Activated naive CD8-positive, alpha-beta T cell treated with anti-CD3 and anti-CD28 coated beads for 36 hours (primary cell): Measurements from ENCODE around the gene MOCOS. TPM values are rescaled to one million over a fixed set of nuclear protein-coding genes. Genes with fewer than 3 reads are reported as not detected.

Source experiments
- DNase-seq: peaks from one replicate; pipeline ENCODE4 v3.0.0; 2021
- H3K27ac Mint-ChIP-seq: one replicate; pipeline ENCODE4 v1.8.0; 2022; ENCODE audit warnings: mild to moderate bottlenecking, moderate library complexity, mixed read lengths
- H3K27me3 Mint-ChIP-seq: one replicate; pipeline ENCODE4 v1.8.0; 2022; ENCODE audit warnings: mild to moderate bottlenecking, mixed read lengths
- H3K36me3 Mint-ChIP-seq: one replicate; pipeline ENCODE4 v1.8.0; 2021; ENCODE audit warnings: mild to moderate bottlenecking, mixed read lengths
- H3K4me1 Mint-ChIP-seq: one replicate; pipeline ENCODE4 v1.8.0; 2021; ENCODE audit warnings: mixed read lengths
- H3K4me3 Mint-ChIP-seq: one replicate; pipeline ENCODE4 v1.8.0; 2022; ENCODE audit warnings: mild to moderate bottlenecking, moderate library complexity, mixed read lengths
- H3K9me3 Mint-ChIP-seq: one replicate; pipeline ENCODE4 v1.8.0; 2022; ENCODE audit warnings: mixed read lengths
- total RNA-seq, 2 experiments: library from RNA; stranded (reverse); gene quantifications; one replicate each; pipeline ENCODE4 v1.2.3, GENCODE V29; 2021

MOCOS gene
- total RNA-seq, 2 experiments from 2014 or later = 0.14 to 0.16 TPM

GRCh38 chr18:36187826-36188721 is 777 bp downstream of the MOCOS start:
- Mint-ChIP-seq H3K4me3 (peak overlapping the region; percentile 60), H3K27me3 (peaks cover 28% of the 10 kb centered on the region), H3K4me1 (no peaks in the 10 kb centered on the region), H3K36me3 (no peaks in the 10 kb centered on the region), H3K27ac (no peak overlapping the region), H3K9me3 (no peaks in the 10 kb centered on the region)
- DNase-seq = no peak

- no peaks in the 10 kb centered on the region for H3K36me3 Mint-ChIP-seq
Measured at GRCh38 chr18:36188916-36189315, 1.6 kb downstream of the MOCOS start.

GRCh38 chr18:36189486-36189885 is 2.2 kb downstream of the MOCOS start:
- H3K4me1 Mint-ChIP-seq = no peaks in the 10 kb centered on the region
- DNase-seq = no peak
- H3K9me3 Mint-ChIP-seq = no peaks in the 10 kb centered on the region
- H3K27me3 Mint-ChIP-seq = peaks cover 28% of the 10 kb centered on the region
- no peak overlapping the region for H3K27ac Mint-ChIP-seq
- no peak overlapping the region for H3K4me3 Mint-ChIP-seq
- no peaks in the 10 kb centered on the region for H3K36me3 Mint-ChIP-seq

More at GRCh38 chr18:36188916-36189315, 1.6 kb downstream of the MOCOS start:
- H3K4me1 Mint-ChIP-seq = no peaks in the 10 kb centered on the region
- no peak overlapping the region for H3K4me3 Mint-ChIP-seq
- H3K9me3 Mint-ChIP-seq = no peaks in the 10 kb centered on the region
- peak overlapping the region; percentile 26 for H3K27ac Mint-ChIP-seq
- no peak for DNase-seq
- H3K27me3 Mint-ChIP-seq = peaks cover 28% of the 10 kb centered on the region

- Mint-ChIP-seq H3K36me3 (no peaks in the 10 kb centered on the region), H3K4me3 (no peak overlapping the region), H3K9me3 (no peaks in the 10 kb centered on the region), H3K27me3 (peaks cover 28% of the 10 kb centered on the region), H3K27ac (no peak overlapping the region), H3K4me1 (no peaks in the 10 kb centered on the region)
- no peak for DNase-seq
Measured at GRCh38 chr18:36191286-36191685, 4.0 kb downstream of the MOCOS start.

GRCh38 chr18:36191711-36192110 is 4.4 kb downstream of the MOCOS start:
- no peak for DNase-seq
- no peak overlapping the region for H3K4me3 Mint-ChIP-seq
- no peaks in the 10 kb centered on the region for H3K36me3 Mint-ChIP-seq
- no peaks in the 10 kb centered on the region for H3K9me3 Mint-ChIP-seq
- no peak overlapping the region for H3K27ac Mint-ChIP-seq
- no peaks in the 10 kb centered on the region for H3K4me1 Mint-ChIP-seq
- peaks cover 28% of the 10 kb centered on the region for H3K27me3 Mint-ChIP-seq

GRCh38 chr18:36194600-36195315 is 7.5 kb downstream of the MOCOS start:
- DNase-seq = no peak
- Mint-ChIP-seq H3K4me3 (no peak overlapping the region), H3K4me1 (no peaks in the 10 kb centered on the region), H3K36me3 (no peaks in the 10 kb centered on the region), H3K27ac (no peak overlapping the region), H3K27me3 (peaks cover 13% of the 10 kb centered on the region), H3K9me3 (no peaks in the 10 kb centered on the region)

GRCh38 chr18:36195427-36196122 is 8.3 kb downstream of the MOCOS start:
- H3K27me3 Mint-ChIP-seq = peaks cover 13% of the 10 kb centered on the region
- H3K4me3 Mint-ChIP-seq = no peak overlapping the region

GRCh38 chr18:36196238-36196995 is 9.1 kb downstream of the MOCOS start:
- Mint-ChIP-seq H3K4me1 (no peaks in the 10 kb centered on the region), H3K4me3 (no peak overlapping the region), H3K27ac (no peak overlapping the region), H3K9me3 (no peaks in the 10 kb centered on the region), H3K27me3 (peaks cover 8% of the 10 kb centered on the region), H3K36me3 (no peaks in the 10 kb centered on the region)
- no peak for DNase-seq

More at GRCh38 chr18:36195427-36196122, 8.3 kb downstream of the MOCOS start:
- Mint-ChIP-seq H3K36me3 (no peaks in the 10 kb centered on the region), H3K27ac (no peak overlapping the region), H3K4me1 (no peaks in the 10 kb centered on the region), H3K9me3 (no peaks in the 10 kb centered on the region)
- DNase-seq = no peak

GRCh38 chr18:36197511-36198166 is 10.3 kb downstream of the MOCOS start:
- Mint-ChIP-seq H3K4me1 (no peaks in the 10 kb centered on the region), H3K36me3 (no peaks in the 10 kb centered on the region), H3K9me3 (no peaks in the 10 kb centered on the region), H3K27me3 (peaks cover 4% of the 10 kb centered on the region), H3K27ac (no peak overlapping the region), H3K4me3 (no peak overlapping the region)
- DNase-seq = no peak

- Mint-ChIP-seq H3K27ac (no peak overlapping the region), H3K9me3 (no peaks in the 10 kb centered on the region), H3K36me3 (no peaks in the 10 kb centered on the region), H3K4me1 (no peaks in the 10 kb centered on the region), H3K4me3 (no peak overlapping the region), H3K27me3 (peaks cover 4% of the 10 kb centered on the region)
- DNase-seq = no peak
Measured at GRCh38 chr18:36199691-36200295, 12.5 kb downstream of the MOCOS start.

GRCh38 chr18:36200354-36200771 is 13.1 kb downstream of the MOCOS start:
- no peak for DNase-seq
- Mint-ChIP-seq H3K4me1 (no peaks in the 10 kb centered on the region), H3K4me3 (no peak overlapping the region), H3K36me3 (no peaks in the 10 kb centered on the region), H3K27ac (no peak overlapping the region), H3K27me3 (peaks cover 4% of the 10 kb centered on the region), H3K9me3 (no peaks in the 10 kb centered on the region)

GRCh38 chr18:36201765-36202164 is 14.5 kb downstream of the MOCOS start:
- H3K27ac Mint-ChIP-seq = no peak overlapping the region
- no peak overlapping the region for H3K4me3 Mint-ChIP-seq
- no peaks in the 10 kb centered on the region for H3K36me3 Mint-ChIP-seq
- DNase-seq = no peak
- H3K9me3 Mint-ChIP-seq = no peaks in the 10 kb centered on the region
- H3K4me1 Mint-ChIP-seq = no peaks in the 10 kb centered on the region
- H3K27me3 Mint-ChIP-seq = peaks cover 4% of the 10 kb centered on the region

GRCh38 chr18:36203360-36203895 is 16.1 kb downstream of the MOCOS start:
- no peaks in the 10 kb centered on the region for H3K4me1 Mint-ChIP-seq
- H3K4me3 Mint-ChIP-seq = no peak overlapping the region
- DNase-seq = no peak

More at GRCh38 chr18:36203360-36203895, 16.1 kb downstream of the MOCOS start:
- Mint-ChIP-seq H3K27ac (no peak overlapping the region), H3K9me3 (peaks cover 5% of the 10 kb centered on the region), H3K36me3 (no peaks in the 10 kb centered on the region), H3K27me3 (no peaks in the 10 kb centered on the region)
